Activated gamma-delta T cell treated with Interleukin-2 at 50 U/mL for 16 hours (primary cell): ENCODE measurements around the gene PHF2.
"Not testable (repeated sequence)": the region's sequence is repeated elsewhere in the genome, so short reads cannot be mapped to it uniquely, and the experiment has no call there.

ENCODE experiments used
- DNase-seq: peaks from one replicate; pipeline ENCODE4 v3.0.0-alpha.2; 2020

The PHF2 gene

GRCh38 chr9:93655621-93656425 lies 79.4 kb downstream of the PHF2 start:
- no peak for DNase-seq

DNA sequence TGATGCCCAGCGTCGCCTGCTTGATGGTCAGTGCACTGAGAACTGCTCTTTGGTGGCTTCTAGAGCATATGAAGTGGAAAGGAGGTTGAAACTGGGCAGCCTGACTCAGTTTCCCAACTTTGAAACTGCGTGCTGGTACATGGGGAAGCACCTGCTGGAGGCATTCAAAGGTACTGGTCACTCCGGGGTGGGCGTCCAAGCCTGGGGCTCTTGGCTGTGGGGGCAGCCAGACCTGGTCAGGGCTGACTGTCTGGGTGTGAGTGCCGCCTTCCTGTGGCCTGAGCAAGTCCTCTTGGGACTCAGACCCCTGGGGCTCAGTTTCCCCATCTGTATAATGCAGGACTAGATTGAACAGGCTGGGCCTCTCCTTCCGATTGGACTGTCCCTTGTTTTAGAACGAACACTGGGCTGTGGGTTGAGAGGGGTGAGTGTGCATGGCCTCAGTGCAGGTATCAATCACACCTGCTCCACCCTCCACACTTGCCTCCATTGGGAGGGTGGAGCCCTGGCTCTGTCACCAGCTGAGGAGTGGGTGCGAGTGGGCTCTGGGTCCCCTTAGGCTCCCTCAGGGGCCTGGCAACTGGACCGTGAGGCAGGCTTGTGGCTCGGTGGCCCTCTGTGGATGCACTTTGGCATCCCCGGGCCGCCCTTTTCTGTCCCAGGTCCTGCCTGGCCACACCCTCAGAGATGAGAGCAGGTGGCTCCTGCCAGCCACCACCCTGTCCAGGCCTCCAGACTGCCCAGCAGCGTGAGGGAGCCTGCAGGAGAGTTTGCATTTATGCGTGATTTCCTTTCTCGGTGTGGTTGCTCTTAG lies 80.2 kb downstream of the PHF2 start:
- DNase-seq = no peak

DNA sequence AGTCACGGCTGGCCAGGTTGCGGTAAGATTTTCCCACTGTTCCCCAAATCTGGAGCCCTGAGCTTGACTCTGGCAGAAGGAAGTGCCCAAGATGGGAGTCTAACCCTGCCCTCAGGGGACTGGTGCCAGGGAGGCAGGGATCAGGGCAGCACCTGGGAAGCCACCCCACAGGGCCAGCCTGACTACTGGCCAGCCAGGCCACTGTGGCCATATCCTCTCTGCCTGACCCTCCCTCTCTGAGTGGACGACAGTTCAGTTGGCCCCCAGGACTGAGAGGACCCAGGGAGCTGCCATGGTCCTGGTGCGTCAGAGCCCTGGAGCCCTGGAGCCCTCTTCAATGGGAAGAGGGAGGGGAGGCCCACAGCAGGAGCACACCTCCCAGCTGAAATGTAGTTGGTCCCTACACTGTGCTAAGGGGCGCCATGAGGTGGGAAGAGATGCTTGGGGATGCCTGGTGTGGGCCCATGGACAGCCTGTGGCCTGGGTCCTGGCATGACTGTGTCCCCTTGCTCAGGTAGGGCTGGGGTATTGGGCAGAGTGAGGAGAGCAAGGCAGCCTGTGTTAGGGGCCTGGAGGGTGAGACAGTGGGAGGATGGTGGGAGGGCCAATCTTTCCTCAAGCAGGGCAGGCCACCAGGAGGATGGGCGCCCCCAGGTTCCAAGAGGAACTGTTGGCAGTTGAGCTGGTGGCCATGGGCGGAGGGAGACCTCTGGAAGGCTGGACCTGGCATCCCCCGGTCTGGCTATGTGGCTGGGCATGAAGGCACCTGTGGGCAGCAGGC lies 81.1 kb downstream of the PHF2 start:
- no peak for DNase-seq

DNA sequence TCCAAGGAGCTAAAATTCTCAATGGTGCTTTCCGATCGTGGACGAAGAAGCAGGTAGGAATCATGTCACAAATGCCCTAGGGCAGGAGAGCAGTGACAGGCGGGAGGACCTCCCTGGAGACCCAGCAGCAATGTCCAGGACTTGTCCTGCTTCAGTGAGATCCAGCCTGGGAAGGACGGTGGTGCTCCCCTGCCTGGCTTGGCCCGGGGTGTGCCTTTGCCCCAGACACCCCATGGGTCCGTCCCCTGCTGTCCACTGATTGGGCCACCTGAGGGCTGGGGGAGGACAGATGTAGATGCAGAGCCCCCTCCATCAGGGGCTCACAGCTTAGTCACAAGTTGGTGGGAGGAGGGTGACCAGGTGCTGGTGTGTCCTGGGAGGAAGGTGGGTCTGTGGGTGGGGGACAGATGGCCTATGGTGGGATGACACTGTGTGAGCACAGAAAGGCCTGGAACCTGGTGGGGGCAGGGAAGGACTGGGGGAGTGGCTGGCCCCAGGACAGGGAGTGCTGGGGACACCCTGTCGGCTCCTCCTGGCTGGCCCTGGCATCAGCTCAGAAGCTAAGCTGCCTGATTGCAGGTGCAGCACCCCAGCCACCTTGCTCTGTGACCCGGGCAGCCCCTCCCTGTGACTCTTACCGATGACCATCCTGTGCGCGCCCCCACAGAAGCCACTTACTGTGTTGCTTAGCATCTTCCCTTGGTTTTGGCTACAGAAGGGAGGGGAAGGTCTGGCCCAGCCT lies 82.0 kb downstream of the PHF2 start:
- DNase-seq = no peak

DNA sequence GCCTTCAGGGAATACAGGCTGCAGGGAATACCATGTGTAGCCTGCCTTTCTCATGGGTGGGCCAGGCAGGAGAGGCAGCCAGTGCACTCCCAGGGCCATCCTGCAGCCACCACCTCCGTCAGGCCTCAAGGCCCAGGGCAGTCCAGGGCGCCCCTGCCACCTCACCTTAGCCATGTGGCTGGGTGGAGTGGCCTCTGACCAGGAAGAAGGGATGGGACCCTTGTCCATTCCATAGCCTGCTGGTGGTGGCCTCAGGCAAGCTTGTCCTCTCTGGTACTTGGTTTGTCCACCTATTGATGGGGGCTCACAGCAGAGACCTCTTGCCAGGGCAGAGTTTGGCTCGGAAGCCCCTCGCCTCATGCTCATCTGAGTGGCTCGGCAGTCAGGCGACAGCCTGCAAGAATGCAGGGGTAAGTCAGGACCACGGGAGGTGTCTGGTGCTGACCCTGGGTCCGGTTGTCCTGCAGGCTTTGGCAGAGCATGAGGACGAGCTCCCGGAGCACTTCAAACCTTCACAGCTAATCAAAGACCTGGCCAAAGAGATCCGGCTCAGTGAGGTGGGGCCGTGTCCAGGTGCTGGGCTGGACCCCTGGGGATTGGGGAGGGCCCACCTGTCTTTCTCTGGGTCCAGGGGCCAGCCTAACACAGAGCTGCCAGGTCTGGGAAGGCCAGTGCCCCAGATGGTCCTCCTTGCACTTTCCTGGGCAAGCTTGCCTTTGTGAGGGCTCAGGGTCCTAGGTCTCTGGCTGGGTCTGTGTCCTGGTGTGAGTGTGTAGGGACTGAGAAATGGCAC lies 82.9 kb downstream of the PHF2 start:
- no peak for DNase-seq

DNA sequence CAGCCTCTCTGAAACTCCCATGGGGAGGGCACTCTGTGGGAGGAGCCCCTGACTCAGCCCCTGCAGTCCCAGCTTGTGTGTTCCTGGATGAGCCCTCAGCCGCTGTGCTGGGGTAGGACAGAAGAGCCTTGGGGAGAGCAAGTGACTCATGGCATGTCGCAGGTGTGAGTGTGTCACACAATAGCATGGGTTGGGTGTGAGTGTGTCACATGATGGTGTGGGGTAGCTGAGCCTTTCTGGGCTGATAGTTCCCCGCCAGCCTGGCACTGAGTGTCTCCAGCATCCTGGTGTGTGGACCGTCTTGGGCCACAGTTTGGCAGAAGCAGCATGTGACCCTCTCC lies 83.4 kb downstream of the PHF2 start:
- no peak for DNase-seq

DNA sequence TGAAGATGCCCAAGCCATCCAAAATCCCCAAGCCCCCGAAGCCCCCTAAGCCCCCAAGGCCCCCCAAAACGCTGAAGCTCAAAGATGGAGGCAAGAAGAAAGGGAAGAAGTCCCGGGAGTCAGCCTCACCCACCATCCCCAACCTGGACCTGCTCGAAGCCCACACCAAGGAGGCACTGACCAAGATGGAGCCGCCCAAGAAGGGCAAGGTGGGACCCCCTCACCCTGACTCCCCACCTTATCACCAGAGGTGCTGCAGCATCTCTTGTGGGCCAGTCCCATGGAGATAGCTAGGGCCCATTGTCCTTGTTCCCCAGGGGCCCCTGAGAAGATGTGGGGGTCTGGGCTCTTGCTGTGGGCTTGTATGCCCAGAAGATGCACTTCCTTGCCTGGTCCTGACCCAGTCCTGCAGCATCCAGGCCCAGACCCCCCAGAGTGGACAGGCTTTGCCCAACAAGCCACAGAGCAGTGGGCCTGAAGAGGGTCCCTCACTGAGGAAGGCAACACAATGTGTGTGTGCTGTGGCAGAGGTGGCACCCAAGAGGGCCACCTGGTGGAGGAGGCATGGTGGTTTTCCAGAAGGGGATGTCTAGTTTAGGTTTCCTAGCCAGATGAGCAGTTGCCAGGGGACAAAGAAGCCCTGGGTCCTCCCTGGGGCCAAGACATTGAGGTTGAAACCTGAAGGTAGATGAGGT lies 84.1 kb downstream of the PHF2 start:
- no peak for DNase-seq

DNA sequence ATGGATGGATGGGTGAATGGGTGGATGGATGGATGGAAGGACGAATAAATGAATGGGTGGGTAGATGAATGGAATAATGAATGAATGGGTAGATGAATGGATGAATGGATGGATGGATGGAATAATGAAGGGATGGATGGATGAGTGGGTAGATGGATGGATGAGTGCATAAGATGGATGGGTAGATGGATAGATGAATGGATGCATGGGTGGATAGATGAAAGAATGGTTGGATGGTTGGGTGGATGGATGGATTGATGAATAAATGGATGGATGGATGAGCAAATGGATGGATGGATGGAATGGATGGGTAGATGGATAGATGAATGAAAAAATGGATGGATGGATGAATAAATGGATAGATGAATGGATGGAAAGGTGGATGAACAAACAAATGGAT lies 85.2 kb downstream of the PHF2 start:
- DNase-seq = no peak

DNA sequence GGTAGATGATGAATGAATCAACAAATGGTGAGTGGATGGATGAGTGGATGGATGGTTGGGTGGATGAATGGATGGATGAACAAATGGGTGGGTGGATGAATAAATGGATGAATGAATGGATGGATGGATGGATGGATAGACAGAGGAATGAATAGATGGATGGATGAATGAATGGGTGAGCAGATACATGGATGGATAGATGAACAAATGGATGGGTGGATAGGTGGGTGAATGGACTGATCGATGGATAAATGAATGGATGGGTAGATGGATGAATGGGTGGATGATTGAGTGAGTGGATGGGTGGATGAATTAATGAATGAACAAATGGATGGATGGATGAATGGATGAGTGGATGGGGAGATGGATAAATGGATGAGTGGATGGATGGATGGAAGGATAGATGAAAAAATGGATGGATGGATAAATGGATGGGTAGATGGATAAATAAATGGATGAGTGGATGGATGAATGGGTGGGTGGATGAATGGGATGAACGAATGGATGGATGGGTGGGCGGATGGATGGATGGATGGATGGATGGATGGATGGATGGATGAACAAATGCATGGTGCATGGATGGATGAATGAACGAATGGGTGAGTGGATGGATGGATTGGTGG lies 85.7 kb downstream of the PHF2 start:
- DNase-seq = no peak

- no peak for DNase-seq
Observed at GRCh38 chr9:93662952-93663572, 86.7 kb downstream of the PHF2 start.

- DNase-seq = no peak
Observed at GRCh38 chr9:93663877-93664548, 87.6 kb downstream of the PHF2 start.

DNA sequence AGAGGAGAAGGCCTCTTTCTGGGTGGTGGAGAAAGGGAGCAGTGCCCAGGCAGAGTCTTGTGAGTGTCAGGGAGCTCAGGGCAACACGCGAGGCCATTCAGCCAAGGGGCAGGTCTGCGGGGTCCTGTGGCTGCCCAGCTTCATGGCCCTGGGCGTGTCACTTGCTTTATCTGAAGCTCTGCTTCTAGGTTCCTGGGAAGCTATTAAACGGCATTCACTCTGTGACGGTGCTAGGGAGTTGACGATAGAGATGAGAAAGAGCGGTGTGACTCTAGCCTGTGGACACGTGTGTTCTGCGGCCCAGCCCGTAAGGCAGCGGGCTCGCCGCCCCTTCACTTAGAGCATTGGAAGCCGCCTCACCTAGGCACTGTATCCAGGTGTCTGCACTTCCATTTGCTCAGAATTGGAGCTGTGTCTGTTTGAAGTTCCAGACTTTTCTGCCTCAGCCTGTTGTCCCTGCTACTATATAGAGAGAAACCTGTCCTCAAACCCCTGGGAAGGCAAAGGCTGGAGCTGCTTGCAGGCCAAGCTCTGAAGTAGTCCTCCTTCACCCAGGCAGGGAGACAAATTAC lies 88.3 kb downstream of the PHF2 start:
- DNase-seq = no peak

- DNase-seq = no peak
Observed at GRCh38 chr9:93665128-93665636, 88.8 kb downstream of the PHF2 start.

DNA sequence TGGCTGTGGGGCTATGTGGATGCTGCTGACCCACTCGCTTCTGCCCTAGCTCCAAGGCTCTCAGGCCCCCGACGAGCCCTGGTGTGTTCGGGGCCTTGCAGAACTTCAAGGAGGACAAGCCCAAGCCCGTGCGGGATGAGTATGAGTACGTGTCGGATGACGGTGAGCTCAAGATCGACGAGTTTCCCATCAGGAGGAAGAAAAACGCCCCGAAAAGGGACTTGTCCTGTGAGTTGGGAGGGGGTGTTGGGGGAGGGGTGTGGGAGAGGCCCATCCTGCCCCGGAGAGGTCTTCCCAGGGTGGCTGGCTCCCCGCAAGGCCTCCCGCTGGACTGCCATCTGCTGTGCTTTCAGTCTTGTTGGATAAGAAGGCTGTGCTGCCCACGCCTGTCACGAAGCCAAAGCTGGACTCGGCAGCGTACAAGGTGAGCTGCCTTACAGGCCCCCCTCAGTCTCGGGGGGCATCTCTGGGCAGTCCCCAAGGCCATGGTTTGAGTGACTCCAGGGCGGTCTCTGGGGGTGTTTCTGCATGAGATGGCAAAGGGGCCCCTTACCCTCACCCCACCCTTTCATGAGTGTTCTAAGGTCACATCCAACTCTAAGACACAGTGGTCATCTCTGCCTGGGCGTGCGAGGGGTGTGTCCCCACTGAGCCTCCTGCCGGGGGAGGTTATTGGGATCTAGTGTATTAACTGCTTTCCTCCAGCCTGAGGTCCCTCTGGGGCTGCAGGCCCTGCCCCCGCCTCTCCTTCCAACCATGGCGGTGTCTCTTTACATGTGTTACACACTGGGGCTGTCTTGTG lies 89.5 kb downstream of the PHF2 start:
- no peak for DNase-seq

DNA sequence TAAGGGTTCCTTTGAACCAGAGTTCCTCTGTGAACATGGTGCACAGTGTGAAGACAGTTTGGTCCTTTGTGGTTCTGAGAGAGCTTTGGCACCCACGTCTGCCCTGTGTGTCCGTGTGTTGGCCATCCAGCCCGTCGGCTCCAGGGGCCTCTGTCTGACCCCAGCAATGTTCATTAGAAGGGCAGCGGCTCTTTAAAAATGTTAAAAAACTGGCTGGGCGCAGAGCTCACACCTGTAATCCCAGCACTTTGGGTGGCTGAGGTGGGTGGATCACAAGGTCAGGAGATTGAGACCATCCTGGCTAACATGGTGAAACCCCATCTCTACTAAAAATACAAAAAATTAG lies 90.0 kb downstream of the PHF2 start:
- not testable (repeated sequence) for DNase-seq

DNA sequence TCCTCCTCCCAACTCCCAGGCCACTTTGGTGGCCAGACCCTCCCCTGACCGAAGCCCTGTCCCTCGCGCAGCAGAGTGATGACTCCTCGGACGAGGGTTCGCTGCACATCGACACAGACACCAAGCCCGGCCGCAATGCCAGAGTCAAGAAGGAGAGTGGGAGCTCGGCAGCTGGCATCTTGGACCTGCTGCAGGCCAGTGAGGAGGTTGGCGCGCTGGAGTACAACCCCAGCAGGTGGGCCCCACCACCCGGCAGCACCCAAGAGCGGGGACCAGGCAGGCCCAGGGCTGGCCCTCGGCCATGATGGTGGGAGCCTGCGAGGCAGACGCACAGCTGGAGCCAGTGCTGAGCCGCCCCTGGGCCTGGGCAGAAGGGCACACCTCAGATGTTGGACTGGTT lies 90.6 kb downstream of the PHF2 start:
- no peak for DNase-seq

GRCh38 chr9:93667627-93668026 lies 91.2 kb downstream of the PHF2 start:
- DNase-seq = no peak

DNA sequence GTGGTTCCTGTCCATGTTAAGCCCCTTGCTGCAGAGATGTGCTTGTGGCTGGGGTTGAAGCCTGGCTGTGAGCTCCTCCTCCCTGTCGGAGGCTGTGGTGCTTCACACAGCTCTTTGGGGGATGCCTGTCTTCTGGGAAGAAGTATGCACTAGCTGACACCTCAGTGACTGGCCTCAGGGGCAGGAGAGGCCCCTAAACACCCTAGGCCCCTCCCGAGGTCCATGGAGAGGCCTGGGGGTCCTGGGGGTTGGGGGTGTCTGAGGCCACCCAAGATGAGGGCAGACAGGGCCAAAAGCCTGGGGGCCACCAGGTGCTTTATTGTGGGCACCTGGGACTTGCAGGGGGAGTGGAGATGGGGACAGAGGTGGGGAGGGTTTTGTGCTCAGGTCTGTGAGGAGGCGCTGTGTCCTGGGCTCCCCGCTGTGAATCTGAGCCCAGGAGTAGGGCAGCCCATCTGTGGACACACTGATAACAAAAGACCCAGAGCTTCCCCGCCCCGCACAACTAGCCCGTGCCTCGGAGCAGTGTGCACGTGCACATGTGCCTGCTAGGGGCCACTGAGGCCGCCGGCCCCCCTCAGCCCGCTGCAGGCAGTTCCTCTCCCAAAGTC lies 92.0 kb downstream of the PHF2 start:
- DNase-seq = peak; percentile 1
